GM21526 (cell line): ENCODE results near the gene APBB2.
A peak's percentile ranks its signal among the peaks of the same experiment; 100 is the strongest.
"Not testable (repeated sequence)": the region's sequence is repeated elsewhere in the genome, so short reads cannot be mapped to it uniquely, and the experiment has no call there.

ENCODE experiments used
- ATAC-seq: cut with Tn5 transposase; IDR thresholded peaks from one replicate; pipeline ENCODE4 v1.9.1; 2021; ENCODE audit warnings: moderate library complexity; ENCODE audit not compliant: unreplicated experiment, low FRiP score

Gene APBB2

DNA sequence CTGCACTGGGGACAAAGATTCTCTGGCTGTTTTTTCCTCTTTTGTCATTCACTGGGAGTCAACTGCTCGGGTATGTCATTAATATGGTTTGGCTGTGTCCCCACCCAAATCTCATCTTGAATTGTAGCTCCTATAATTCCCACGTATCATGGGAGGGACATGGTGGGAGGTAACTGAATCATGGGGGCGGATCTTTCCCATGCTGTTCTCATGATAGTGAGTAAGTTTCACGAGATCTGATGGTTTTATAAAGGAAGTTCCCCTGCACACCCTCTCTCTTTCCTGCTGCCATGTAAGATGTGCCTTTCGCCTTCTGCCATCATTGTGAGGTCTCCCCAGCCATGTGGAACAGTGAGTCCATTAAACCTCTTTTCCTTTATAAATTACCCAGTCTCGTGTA is 294.4 kb downstream of the APBB2 start:
- not testable (repeated sequence) for ATAC-seq

DNA sequence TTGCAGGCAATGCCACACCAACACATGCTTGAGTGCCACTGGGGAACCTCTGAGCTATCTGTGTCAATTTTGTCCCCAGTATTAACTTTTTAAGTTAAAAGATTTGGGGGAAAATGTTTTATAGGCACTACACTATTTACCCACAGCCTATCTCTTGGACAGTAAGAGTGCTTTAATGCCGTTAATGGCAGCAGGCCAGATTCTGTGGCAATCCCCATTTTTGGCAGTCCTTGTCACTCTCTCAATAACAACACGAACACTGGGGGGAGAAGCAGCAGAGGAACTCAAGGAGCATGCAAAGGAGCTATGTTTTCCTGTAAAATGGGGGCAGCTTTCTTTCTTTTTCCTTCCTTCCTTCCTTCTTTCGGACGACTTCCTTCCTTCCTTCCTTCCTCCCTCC is 296.0 kb downstream of the APBB2 start:
- ATAC-seq: no peak

DNA sequence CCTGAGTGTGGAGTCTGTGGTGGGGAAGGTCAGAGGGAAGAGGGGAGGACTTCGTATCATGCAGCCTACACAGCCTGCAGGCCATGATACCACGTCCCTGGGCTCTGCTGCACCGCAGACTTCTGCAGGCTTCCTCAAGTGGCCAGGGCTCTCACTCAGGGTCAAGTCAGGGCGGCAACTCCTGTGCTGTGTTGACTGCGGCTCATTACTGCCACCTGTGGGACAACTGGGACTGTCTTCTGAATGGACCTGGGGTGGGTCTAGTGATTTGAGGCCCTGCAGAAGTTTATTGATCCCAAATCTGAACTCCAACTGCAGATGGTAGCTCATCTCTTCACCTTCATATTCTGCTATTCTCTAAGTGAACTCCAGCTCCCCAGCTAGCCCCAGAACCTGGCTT is 297.5 kb downstream of the APBB2 start:
- peak; percentile 82 for ATAC-seq

DNA sequence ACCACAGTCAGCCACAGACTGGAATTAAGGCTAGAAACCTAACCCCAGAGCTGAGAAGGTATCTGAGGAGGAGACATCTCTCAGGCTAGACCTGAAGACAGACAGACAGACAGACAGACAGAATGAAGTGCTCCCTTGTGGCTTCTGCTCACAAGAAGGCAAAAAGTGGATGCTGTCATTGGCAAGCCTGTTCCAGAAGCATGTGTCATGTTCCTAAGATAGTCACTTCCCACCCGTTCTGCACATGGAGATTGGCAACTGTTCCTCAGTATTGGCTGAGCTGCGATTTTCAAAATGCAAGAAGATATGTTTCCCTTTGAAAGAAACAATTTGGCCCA is 298.2 kb downstream of the APBB2 start:
- ATAC-seq: no peak

DNA sequence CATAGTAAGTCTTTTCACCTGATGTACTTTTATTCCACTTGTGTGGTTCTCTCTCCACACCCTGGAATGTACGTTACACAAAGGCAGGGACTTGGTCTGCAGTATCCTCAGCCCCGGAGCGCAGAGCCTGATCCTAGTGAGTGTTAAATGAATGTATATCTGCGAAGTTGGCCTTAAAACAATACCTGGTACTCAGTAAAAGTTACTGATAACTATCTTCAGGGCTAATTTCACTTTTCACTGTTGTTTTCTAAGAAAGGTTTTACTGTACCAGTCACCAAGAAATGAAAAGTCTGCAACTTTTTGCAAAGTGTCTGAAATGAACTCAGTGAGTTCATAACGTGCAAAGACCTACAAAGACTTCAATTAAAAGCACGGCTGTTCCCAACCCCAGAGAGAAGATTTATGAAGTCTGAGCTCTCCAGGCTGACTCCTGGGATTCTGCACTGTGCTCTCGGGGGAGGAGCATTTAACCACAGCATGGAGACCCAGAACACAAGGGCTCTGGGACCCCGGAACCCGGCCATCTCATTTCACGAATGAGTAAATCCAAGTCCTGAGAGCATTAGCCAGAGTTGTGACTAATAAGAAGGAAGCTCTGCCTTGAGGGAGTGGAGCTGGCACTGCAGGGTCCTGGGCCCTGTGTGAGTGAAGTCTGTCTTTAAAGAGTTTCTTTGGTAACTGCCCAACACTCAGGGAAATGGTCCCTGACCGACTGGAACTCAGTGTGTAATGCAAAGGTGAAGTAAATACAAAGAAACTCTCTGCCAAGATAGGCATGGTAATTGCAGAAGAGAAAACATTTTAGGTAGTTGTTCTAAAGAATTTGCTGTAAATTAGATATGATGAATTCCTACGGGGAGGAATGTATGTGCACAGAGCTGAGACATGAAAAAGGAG is 298.8 kb downstream of the APBB2 start:
- no peak for ATAC-seq

DNA sequence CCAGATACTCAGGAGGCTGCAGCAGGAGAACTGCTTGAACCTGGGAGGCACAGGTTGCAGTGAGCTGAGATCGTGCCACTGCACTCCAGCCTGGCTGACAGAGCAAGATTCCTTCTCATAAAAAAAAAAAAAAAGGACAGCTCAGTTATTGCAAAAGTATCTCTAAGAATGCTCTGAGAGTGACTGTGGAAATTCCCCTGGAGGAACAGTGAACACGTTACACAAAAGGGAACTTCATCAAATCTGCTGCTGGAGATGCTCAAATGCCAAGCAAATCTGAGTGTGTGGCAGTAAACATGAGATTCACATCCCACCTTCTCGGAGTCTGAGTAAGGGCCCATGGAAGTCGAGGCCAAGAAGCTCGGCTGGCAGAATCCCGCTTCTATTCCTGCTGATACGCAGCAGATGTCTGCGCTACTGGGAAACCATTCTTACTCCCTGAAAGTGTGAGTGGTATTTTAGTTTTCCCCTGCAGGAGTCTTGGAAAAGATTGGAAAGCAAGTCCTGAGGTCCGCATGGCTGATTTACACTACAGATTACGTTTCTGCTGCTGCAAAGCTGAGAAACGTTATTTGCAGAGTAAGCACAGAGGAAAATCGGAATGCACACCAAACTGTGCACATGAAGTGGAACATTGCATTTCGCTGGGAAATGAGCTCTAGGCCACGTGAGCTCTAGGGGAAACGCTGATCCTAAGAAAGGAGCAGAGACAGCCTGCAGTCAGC is 301.7 kb downstream of the APBB2 start:
- ATAC-seq: no peak

DNA sequence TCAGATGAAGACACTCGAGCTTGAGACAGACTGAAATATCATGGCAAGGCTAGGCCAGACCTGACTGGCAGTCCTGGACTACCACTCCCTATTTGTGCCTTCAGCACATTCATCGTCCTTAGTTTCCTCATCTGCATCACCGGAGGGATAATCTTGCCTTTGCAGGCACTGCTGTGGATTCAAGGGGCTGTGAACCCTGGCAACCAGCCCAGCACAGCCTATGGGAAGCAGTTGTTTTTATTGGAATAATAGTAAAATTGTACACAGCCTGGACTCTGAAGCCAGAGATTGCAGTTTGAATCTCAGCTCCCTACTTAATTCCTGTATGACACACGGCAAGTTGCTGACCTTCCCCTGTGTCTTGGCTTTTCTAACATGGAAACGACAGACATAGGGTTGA is 303.6 kb downstream of the APBB2 start:
- ATAC-seq: no peak

DNA sequence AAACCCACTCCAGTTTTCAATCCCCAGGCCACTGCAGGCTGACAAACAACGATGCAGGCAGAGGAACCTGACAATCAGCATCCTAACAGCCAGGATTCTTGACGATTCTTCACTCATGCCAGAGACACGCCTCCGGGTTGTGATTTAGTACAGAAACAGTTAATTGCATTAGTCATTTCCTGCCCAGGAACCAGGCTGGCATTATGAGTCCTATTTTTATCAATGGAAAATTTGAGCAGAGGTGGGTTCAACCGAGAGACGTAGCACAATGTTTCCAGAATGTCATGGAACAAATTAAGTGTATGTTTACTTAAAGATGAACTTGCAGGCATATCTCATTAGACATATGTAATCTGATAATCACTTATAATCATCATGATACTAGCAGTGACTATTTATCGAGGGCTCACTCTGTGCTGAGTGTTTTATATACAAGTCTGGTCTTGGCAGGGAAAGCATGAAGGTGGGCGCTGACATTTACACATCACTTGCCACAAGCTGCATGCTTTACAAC is 304.9 kb downstream of the APBB2 start:
- no peak for ATAC-seq

DNA sequence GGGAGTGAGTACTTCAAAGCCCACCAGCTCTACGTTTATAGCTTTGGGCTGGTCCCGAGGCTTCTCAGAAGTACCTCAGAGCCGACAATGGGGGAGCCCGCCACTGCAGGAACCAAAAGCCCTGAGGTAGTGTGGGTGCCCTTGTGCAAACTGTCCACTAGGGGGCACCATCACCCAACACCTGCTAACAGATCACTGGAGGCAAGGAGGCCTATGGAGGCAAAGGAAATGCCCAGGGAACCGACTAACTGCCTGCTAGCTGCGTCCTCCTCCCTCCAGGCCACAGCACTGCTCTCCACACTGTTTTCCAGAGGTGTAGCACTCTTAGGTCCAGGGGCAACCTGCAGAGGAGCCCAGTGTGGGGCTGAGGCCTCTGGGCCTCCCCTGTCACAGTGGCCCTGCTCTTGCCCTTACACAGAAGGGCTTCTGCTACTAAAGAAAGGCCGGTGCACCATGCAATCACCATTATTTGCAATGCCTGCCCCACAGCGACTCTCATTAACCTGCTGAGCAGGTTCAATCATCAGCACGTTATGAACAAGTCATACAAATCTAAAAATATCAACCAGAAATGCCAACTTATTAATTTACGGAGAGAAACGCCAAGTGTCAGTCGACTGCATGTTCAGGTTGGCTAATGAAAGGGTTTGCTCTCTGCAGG is 305.5 kb downstream of the APBB2 start:
- peak; percentile 99 for ATAC-seq

DNA sequence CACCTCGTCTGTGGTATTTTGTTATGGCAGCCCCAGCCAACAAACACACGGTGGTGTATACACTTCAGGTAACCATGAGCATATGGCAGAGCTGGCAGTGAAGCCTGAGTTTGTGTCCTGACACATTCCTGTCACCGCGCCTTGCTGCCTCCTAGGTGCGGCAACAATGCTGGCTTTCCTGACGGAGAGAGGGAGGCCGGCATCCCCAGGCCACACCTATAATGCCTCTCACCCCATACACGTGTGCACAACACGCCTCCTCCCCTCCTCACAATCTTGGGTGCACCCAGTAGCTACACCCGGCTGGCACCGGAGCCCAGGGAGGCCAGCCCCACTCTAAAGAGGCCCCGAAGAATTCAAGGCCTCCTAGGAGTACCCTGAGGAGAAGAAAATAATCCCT is 306.0 kb downstream of the APBB2 start:
- ATAC-seq: peak; percentile 20

DNA sequence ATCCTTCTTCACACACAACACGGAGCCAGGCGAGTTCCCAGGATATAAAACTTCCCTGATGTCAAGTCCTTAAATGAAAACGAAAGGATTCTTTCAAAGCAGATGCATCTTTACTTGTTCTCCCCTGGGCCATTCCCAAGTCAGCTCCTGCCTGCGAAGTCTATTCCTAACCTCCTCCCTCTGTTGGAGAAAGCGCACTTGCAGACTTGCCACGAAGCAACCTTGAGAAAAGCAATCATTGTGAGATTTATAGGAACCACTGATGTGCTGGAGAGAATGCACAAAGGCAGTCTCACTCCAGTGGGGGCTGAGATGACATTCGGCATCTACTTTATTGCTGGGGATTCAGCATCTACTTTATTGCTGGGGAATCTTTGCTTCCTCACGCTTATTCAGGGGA is 308.9 kb downstream of the APBB2 start:
- no peak for ATAC-seq

DNA sequence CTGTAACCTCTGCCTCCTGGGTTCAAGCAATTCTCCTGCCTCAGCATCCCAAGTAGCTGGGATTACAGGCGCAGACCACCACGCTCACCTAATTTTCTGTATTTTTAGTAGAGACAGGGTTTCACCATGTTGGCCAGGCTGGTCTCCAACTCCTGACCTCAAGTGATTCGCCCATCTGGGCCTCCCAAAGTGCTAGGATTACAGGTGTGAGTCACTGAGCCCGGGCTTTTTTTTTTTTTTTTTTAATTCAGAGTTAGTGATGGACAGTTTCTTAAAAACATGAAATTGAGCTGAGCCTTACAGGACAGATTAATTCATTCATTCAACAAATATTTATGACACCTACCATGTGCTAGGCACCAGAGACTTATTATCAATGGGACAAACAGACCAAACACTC is 313.8 kb downstream of the APBB2 start:
- ATAC-seq: not testable (repeated sequence)

DNA sequence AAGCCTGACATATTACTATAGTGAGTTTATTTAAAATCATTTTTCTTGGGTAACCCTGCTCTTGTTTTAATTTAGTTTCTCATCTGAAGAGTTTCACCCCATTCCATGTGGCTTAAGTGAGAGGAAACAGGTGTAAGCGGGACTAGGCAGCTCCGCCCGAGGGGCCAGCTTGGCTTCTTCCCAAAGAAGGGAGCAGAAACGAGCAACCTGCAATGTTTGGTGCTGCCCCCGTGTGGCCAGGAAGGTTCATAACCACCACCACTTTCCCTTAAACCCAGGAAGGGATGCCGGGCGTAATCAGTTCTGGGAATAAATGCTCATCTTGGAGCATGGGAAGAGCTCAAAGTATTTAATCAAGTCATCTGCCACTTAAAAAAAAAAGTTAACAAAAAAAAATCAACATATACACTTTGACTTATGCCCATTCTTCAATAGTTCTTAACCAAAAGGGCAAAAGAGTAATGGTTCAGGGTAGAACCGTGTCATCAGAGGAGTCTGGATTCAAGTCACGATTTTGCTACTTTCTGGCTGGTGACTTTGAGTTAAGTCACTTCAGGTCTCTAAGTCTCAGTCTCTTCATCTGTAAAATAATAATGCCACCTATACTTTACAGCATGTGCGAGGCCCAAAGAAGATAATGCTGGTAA is 316.7 kb downstream of the APBB2 start:
- peak; percentile 70 for ATAC-seq

DNA sequence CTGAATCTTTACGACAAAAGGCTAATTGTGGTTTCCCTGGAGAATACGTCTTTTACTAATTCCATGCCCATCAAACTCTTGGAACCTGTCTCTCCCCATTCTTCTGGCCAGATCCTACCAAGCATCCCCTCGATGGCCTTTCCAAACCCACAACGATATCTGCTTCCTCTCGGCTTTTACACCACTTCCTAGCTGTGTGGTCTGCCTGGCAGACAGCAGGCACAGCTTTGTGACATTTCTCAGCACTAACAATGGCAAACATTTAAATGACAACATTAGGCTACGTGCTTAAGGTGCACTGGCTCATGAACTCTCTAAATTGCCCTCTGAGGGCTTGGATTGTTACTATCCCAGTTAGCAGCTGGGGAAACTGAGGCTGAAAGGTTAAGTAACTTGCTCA is 323.6 kb downstream of the APBB2 start:
- no peak for ATAC-seq

DNA sequence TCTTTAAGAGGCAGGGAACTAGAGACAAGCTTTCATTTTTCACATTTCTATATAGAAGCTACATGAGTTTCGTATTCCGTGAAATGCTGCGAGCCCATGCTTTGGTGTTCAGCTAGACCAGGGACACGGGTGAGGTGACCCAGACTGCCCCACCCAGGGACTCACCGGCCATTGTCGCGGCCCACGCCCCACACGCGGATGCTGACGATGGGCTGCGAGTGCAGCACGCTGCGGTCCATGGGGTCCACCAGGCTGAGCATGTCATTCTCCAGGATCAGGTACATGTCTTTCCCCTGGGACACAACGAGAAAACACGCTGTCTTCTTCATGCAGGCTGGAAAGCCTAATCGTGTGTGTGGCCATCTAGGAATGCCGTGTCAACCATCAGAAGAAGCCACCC is 324.1 kb downstream of the APBB2 start:
- ATAC-seq: no peak

DNA sequence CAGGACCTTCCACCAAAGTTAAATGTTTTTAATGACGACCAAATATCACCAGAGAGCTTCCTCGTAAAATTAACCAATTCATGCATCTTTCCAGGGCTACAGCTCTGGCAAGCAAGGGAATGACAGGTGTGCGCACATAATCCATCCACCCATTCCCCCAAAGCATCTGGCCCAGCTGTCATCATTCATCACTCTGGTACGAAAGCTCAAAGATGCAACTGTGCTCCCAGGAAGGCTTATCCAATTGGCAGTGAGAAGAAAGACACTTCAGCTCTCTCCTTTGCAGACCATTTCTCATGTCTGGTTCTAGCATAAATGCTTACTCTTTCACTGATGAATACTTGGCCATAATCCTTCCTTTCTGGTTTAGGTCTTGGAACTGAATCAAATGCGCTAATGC is 325.4 kb downstream of the APBB2 start:
- no peak for ATAC-seq

DNA sequence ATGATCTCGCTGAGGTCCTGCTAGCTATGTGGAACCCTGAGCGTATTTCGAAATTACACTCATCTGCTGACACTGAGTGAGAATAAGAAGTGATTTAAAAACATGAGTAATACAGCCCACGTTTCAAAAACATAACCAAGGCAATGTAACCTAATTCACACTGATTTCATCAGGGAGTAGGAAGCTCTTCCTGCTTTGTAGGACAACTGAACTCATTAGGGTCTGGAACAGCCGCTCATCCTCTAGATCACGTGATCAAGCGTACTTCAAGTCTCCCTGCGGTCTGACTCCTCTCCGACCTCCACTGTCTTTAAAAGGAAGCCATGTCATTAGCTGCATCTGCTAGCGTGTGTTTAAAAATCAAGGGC is 326.6 kb downstream of the APBB2 start:
- ATAC-seq: no peak

DNA sequence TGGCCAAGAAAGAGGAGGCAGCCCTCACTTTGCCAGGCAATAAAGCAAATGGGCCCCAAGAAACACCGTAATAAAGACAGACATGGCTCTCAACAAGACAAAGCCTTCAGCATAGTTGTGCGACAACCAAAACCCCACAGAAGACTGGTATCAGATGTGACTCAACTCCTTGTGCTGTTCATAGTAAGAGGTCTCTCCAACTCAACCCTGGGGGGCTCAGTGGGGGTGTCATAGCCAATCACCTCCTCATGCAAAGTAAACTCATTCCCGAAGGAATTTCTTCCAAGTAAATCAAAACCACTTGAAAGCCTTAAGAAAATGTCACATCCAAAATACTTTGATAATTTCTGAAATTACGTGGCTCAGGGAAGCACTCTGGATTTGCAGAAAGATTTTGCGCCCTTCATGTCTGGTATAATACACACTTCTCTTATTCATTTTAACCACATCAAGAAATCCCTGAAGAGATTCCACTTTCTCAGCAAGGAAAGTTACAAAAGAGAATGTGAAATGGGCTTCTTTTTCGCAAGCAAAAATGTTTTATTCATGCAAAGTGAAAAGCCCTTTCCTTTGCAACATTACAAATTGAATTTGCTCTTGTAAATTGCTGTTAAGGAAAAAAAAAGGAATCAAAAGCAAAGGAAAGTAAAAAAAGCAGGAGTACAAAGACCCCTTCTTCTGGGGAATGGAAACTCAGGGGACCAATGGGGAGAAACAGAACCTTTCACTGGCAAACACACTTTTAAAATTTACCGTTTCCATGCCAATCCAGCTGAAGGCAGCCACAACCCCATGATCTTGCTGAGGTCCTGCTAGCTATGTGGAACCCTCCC is 327.2 kb downstream of the APBB2 start:
- ATAC-seq: no peak

DNA sequence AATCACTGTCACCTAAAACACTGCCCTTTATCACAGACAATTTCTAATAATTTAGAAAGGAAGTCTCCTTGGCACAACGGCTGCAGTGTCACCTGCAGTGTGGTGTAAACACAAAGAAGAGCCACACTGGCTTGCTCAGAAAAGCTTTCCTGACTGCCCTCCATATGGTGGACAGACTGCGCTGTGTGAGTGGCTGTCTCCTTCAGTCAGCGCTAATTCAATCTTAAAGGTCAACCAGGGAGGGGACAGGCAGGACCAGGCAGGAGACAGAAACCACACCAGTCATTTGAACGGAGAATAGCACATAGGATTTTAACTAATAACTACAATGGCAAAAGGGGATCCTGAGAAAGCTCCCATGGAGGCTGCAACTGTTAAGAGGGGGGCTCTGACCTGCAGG is 332.5 kb downstream of the APBB2 start:
- no peak for ATAC-seq

DNA sequence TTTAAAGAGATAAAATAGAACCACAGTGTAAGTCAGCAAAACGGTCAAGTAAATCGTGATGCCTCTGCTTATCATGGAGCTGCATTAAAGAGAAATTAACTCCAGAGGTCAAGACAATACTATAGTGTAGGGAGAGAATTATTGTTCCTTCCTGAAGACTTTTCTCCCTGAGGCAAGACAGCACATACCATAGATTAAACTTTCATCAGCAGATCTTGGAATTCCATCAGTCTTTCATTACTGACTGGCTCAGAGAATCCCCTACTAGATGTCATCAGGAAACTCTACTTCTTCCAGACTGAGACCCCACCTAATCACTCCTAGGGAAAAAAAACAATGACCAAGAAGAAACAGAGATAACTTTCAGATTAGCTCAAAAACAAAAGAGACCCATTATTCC is 333.2 kb downstream of the APBB2 start:
- no peak for ATAC-seq
